Measurements from ENCODE around the gene TSPAN4. TPM values are rescaled to one million over a fixed set of nuclear protein-coding genes. Genes with fewer than 3 reads are reported as not detected.

The TSPAN4 gene
- total RNA-seq, 2 experiments from 2014 or later, result 1.6 to 2.0 TPM

- H3K4me3 ChIP-seq (ENCODE audit: low read length), result no peak overlapping the region
- no peaks in the 10 kb centered on the region for H3K36me3 ChIP-seq (ENCODE audit: insufficient read depth, low read length)
- peaks cover 21% of the 10 kb centered on the region for H3K4me1 ChIP-seq (ENCODE audit: insufficient read depth, low read length)
- Mint-ChIP-seq H3K9me3 (no peaks in the 10 kb centered on the region), H3K4me3 (no peak overlapping the region), H3K4me1 (ENCODE audit: low read depth) (peaks cover 6% of the 10 kb centered on the region), H3K27ac (no peak overlapping the region), H3K36me3 (ENCODE audit: low read depth) (no peaks in the 10 kb centered on the region), H3K27me3 (no peaks in the 10 kb centered on the region)
- CTCF ChIA-PET, result no interaction called here
- no peak for TF ChIP-seq CTCF (IDR thresholded peaks at IDR 0.05)
- no peak overlapping the region for H3K27ac ChIP-seq (ENCODE audit: low read depth in 1 of 2, low read length in 2 of 2)
- no peak for DNase-seq
- POLR2A ChIA-PET, result no interaction called here
- H3K9me3 ChIP-seq (ENCODE audit: control insufficient read depth in 1 of 2, insufficient read depth in 1 of 2, low read length in 2 of 2), result no peaks in the 10 kb centered on the region
- ATAC-seq (ENCODE audit: poor library complexity), result no peak
- intact Hi-C loops (cut with DNase I, micrococcal nuclease), result no loop called here
- no peaks in the 10 kb centered on the region for H3K27me3 ChIP-seq (ENCODE audit: control insufficient read depth in 1 of 2, insufficient read depth in 2 of 2, low read length in 2 of 2)
Measured at GRCh38 chr11:914204-914603, 71.6 kb downstream of the TSPAN4 start.

GRCh38 chr11:914747-915501, 72.3 kb downstream of the TSPAN4 start:
- H3K4me1 ChIP-seq (ENCODE audit: insufficient read depth, low read length), result peaks cover 14% of the 10 kb centered on the region
- no peak overlapping the region for H3K4me3 Mint-ChIP-seq
- H3K27ac Mint-ChIP-seq, result no peak overlapping the region
- no peaks in the 10 kb centered on the region for H3K9me3 ChIP-seq (ENCODE audit: control insufficient read depth in 1 of 2, insufficient read depth in 1 of 2, low read length in 2 of 2)
- ChIA-PET POLR2A (no interaction called here), CTCF (no interaction called here)
- H3K4me1 Mint-ChIP-seq (ENCODE audit: low read depth), result peaks cover 6% of the 10 kb centered on the region
- no peaks in the 10 kb centered on the region for H3K9me3 Mint-ChIP-seq
- H3K36me3 Mint-ChIP-seq (ENCODE audit: low read depth), result no peaks in the 10 kb centered on the region
- H3K27me3 Mint-ChIP-seq, result no peaks in the 10 kb centered on the region
- no peaks in the 10 kb centered on the region for H3K27me3 ChIP-seq (ENCODE audit: control insufficient read depth in 1 of 2, insufficient read depth in 2 of 2, low read length in 2 of 2)
- H3K27ac ChIP-seq (ENCODE audit: low read depth in 1 of 2, low read length in 2 of 2), result no peak overlapping the region
- ATAC-seq (ENCODE audit: poor library complexity) (no peak), DNase-seq (no peak)
- intact Hi-C loops (cut with DNase I, micrococcal nuclease), result no loop called here
- TF ChIP-seq CTCF (IDR thresholded peaks at IDR 0.05), result no peak
- no peak overlapping the region for H3K4me3 ChIP-seq (ENCODE audit: low read length)
- no peaks in the 10 kb centered on the region for H3K36me3 ChIP-seq (ENCODE audit: insufficient read depth, low read length)

Other genes with a start within 250 kb of the TSPAN4 start
- gene IRF7, start 226.9 kb upstream of the TSPAN4 start, total RNA-seq, result 10 to 100 TPM; 36.5 to 37.7 TPM
- not detected for gene CDHR5, start 217.9 kb upstream of the TSPAN4 start, total RNA-seq
- not detected for gene SCT, start 215.7 kb upstream of the TSPAN4 start, total RNA-seq
- under 1 TPM; 0.70 to 0.82 TPM for gene DRD4, start 205.6 kb upstream of the TSPAN4 start, total RNA-seq
- 10 to 100 TPM; 68.4 to 79.6 TPM for gene DEAF1, start 147.6 kb upstream of the TSPAN4 start, total RNA-seq
- 10 to 100 TPM; 21.0 to 22.0 TPM for gene TMEM80, start 147.0 kb upstream of the TSPAN4 start, total RNA-seq
- 1 to 10 TPM; 3.5 to 4.0 TPM for gene EPS8L2, start 136.6 kb upstream of the TSPAN4 start, total RNA-seq
- 10 to 100 TPM; 26.2 to 27.7 TPM for gene TALDO1, start 95.4 kb upstream of the TSPAN4 start, total RNA-seq
- gene GATD1, start 65.4 kb upstream of the TSPAN4 start, total RNA-seq, result 10 to 100 TPM; 14.7 to 16.1 TPM
- gene CEND1, start 52.8 kb upstream of the TSPAN4 start, total RNA-seq, result not detected
- gene SLC25A22, start 44.6 kb upstream of the TSPAN4 start, total RNA-seq, result 10 to 100 TPM in 1 of 2 experiments, 1 to 10 TPM in 1; 9.1 to 11.1 TPM
- 10 to 100 TPM; 32.6 to 33.0 TPM for gene PIDD1, start 37.6 kb upstream of the TSPAN4 start, total RNA-seq
- gene RPLP2, start 32.9 kb upstream of the TSPAN4 start, total RNA-seq, result 1,000 to 10,000 TPM; 5,234 to 5,390 TPM
- gene PNPLA2, start 23.9 kb upstream of the TSPAN4 start, total RNA-seq, result 100 to 1,000 TPM; 202 to 220 TPM
- gene CRACR2B, start 14.9 kb upstream of the TSPAN4 start, total RNA-seq, result under 1 TPM in 1 of 2 experiments, not detected in 1; 0.33 TPM
- gene CD151, start 9.9 kb upstream of the TSPAN4 start, total RNA-seq, result 10 to 100 TPM; 20.2 to 20.8 TPM
- 10 to 100 TPM; 19.6 to 19.8 TPM for gene POLR2L, start 323 bp upstream of the TSPAN4 start, total RNA-seq
- gene CHID1, start 68.0 kb downstream of the TSPAN4 start, total RNA-seq, result 10 to 100 TPM; 17.1 to 22.8 TPM
- gene AP2A2, start 83.0 kb downstream of the TSPAN4 start, total RNA-seq, result 10 to 100 TPM; 45.9 to 46.6 TPM
- gene MUC6, start 193.9 kb downstream of the TSPAN4 start, total RNA-seq, result not detected
- gene MUC2, start 232.0 kb downstream of the TSPAN4 start, total RNA-seq, result not detected

Data from CD4-positive, alpha-beta T cell (primary cell).